Pancreas (tissue), 10 donors: ENCODE results near the gene KCNG2. TPM values are rescaled to one million over a fixed set of nuclear protein-coding genes. Genes with fewer than 3 reads are reported as not detected.
A peak's percentile ranks its signal among the peaks of the same experiment; 100 is the strongest.

Experiments
- ATAC-seq, 4 donors: fragments of 200-7000 bp; cut with Tn5 transposase; one replicate each; pipeline versions ENCODE4 v1.8.0 to v1.9.1; 2020; ENCODE audit warnings: mild to moderate bottlenecking in 4 of 4, moderate library complexity in 4 of 4
- DNase-seq, 6 donors: peaks; one replicate each; pipeline ENCODE4 v3.0.0-alpha.2; 2020
- FAIRE-seq: peaks from 2 replicates; lab custom pipeline; 2012; peaks lifted over from hg19 to GRCh38; lab: Jason Lieb, UNC
- H3K27ac ChIP-seq, 4 donors: fragments of 200-600 bp; sonication (generic); 1 replicate in 3 of 4; 2 replicates in 1 of 4; pipeline versions ENCODE4 v1.5.0 to v1.8.0; 2020
- H3K27me3 ChIP-seq, 4 donors: fragments of 200-600 bp; one replicate each; pipeline ENCODE4 v1.8.0; 2021
- H3K36me3 ChIP-seq, 3 donors: fragments of 200-600 bp; sonication (generic) in 1 of 3; one replicate each; pipeline versions ENCODE4 v1.5.0 to v1.8.0; 2020 to 2021
- H3K4me1 ChIP-seq, 3 donors: fragments of 200-600 bp; one replicate each; pipeline ENCODE4 v1.8.0; 2021
- H3K4me3 ChIP-seq, 4 donors: fragments of 200-600 bp; sonication (generic) in 2 of 4; one replicate each; pipeline versions ENCODE4 v1.5.0 to v1.8.0; 2020 to 2021
- H3K9me3 ChIP-seq, 4 donors: fragments of 200-600 bp; one replicate each; pipeline ENCODE4 v1.8.0; 2021
- CTCF ChIP-seq, 4 donors: fragments of 200-600 bp; sonication (generic) in 3 of 4; IDR thresholded peaks; one replicate each; pipeline versions ENCODE4 v1.5.0 to v1.8.0; 2021; ENCODE audit warnings: antibody characterized with exemption in 4 of 4
- WGBS, 2 donors: extraction: QIAGEN DNeasy Blood & Tissue Kit; methylation state at CpG; one replicate each; pipeline ENCODE4 v1.1.7; 2013; 5-methylcytosine and 5-hydroxymethylcytosine counted together
- intact Hi-C, 3 donors: fragments of 100-400 bp; cut with DNase I; formaldehyde crosslinking; loops; one replicate each; pipeline versions ENCODE4 v1.11.1 to v1.14.2; 2022
- polyA plus RNA-seq, 2 donors: library from polyadenylated mRNA; stranded (reverse); fragments of 200-250 nt; gene quantifications; one replicate each; pipeline ENCODE4 v1.2.3, GENCODE V29; 2013
- total RNA-seq, 6 donors: library from RNA; stranded (reverse); fragmentation: NEBNext Ultra II Directional in 4 of 6; extraction: Animal tissue kit (Norgen Biotek cat#: 25700) in 4 of 6; gene quantifications; one replicate each; pipeline versions ENCODE4 v1.2.1 to v1.2.4, GENCODE V29; 2021 to 2023
- donor health status: healthy with polysubstance abuse.
- donor health status: DM: no; HTN: no; CAD: no; lungs with moderate emphysema.
- donor health status: DM: no; HTN: no; CAD: no.
- donor health status: control.
- donor health status: control.
- donor health status: Bipolar disorder and iron deficiency.
- donor health status: DM: yes; HTN: yes; CAD: no.
- donor health status: DM: no; HTN: no; CAD: no.
- donor health status: DM: no; HTN: no; CAD: no.
- donor health status: DM: yes; HTN: yes; CAD: no.

KCNG2 gene
- total and polyA plus RNA-seq, 8 donors, result 0.12 to 0.22 (median 0.13) TPM; not detected in 5

- no peak for TF ChIP-seq CTCF (IDR thresholded peaks at IDR 0.05)
- H3K4me1 ChIP-seq, result peaks cover 7 to 18% (median 15%) of the 10 kb centered on the region in 3 donors
- no peak overlapping the region for H3K27ac ChIP-seq
- intact Hi-C loops, result no loop called here
- peaks cover 0 to 4% (median 0%) of the 10 kb centered on the region in 4 donors for H3K9me3 ChIP-seq
- H3K4me3 ChIP-seq, result no peak overlapping the region
- no peaks in the 10 kb centered on the region for H3K27me3 ChIP-seq
- WGBS, 2 donors, result 92 to 95% methylated on average over 11 of the region's 11 CpGs
- FAIRE-seq (no peak), ATAC-seq (no peak), DNase-seq (peak in 3 of 6 donors; percentile 2 to 35 (median 34))
- H3K36me3 ChIP-seq, result peaks cover 0 to 5% (median 0%) of the 10 kb centered on the region in 3 donors
These were observed 128.6 kb downstream of the KCNG2 start for GRCh38 chr18:79926306-79926705.

DNA sequence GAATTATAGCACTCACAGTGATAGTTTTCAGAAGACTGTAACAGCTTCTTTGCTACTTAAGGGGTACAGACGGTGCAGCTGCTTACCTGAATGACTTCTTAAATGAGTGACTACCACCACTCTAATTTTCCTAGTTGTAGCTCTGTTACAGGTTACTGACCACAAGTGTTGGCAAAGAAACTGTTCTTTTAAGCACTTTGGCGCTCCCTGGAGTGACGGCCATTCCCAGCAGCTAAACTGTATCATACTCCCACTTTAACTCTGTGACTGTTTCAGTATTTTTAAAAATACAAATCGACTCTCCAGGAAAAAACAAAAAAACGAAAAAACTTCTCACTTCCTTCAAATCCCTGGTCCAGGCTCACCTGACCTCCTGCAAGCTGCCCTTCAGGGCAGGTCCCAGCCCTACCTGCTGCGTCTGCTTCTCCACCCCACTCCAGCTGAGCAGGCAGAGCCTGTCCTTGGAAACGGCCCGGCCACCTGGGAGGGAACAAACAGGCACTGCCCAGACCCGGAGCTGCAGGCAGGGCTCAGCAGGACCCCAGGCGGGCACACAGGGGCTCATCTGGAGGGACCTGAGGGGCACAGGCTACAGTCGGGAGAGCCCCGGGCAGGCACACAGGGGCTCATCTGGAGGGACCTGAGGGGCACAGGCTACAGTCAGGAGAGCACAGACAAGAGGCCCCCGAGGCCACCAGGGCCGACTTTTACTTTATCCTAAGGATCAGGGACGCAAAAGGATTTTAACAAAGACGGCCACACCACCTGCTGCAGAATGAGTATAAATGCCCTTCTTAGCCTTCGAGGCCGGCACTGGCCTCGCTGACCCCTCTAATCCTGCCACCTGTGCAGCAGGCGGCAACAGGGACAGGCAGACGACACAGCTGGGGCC is 129.2 kb downstream of the KCNG2 start:
- TF ChIP-seq CTCF (IDR thresholded peaks at IDR 0.05), result no peak
- Histone ChIP-seq H3K4me1 (peaks cover 7 to 18% (median 15%) of the 10 kb centered on the region in 3 donors), H3K4me3 (no peak overlapping the region), H3K27ac (no peak overlapping the region), H3K9me3 (peaks cover 0 to 4% (median 0%) of the 10 kb centered on the region in 4 donors), H3K27me3 (no peaks in the 10 kb centered on the region), H3K36me3 (peaks cover 0 to 5% (median 0%) of the 10 kb centered on the region in 3 donors)
- intact Hi-C loops, result no loop called here
- DNase-seq (peak in 5 of 6 donors; percentile 45 to 80 (median 56)), ATAC-seq (peak in 2 of 4 donors; percentile 13 to 59), FAIRE-seq (no peak)
- 63 to 65% methylated on average over 21 of the region's 21 CpGs for WGBS, 2 donors

DNA sequence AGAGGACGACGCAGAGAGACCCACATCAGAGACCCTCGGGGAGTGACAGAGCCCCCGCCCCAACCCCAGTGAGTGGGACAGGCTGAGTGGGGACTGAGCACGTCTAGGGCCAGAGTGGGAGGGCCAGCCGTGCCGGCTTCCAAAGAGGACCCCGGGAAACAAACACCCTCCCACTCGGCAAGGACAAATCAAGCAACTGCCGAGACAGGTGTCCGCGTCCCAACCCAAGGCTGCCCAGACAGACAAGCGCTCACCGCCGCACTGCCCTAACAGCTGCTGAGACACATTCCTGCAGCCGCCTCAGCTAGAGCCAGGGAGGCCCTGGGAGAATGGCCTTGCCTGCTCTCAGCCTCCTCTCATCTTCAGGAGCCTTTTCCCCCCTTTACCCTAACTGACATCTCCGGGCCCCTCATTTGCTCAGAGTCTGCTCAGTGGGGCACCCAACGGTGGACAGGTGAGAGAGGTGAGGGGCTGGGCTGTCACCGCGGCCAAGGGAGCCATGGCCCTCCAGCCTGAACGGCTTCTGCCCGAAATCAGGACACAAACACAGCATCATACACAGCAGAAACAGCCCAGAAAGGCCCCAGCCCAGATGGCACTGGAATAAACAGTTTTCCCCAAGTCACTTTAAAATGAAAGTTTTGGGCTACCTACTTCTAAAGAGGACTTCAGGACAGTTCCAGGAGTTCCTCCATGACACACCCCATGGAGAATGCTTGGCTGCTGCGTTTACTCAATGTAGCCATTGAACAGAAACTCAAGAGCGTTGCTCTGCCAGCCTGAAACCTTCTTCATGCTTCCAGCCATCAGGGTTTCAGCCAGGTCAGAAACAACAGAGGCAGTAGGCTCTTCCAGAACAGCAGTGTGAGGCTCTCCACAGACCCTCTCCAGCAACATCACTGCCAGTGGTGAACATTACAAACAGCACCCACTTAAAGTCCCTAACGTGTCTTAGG is 130.1 kb downstream of the KCNG2 start:
- TF ChIP-seq CTCF (IDR thresholded peaks at IDR 0.05), result no peak
- Histone ChIP-seq H3K27ac (no peak overlapping the region), H3K9me3 (peaks cover 0 to 4% (median 0%) of the 10 kb centered on the region in 4 donors), H3K4me3 (no peak overlapping the region), H3K27me3 (no peaks in the 10 kb centered on the region), H3K4me1 (peaks cover 7 to 18% (median 15%) of the 10 kb centered on the region in 3 donors), H3K36me3 (peaks cover 0 to 5% (median 0%) of the 10 kb centered on the region in 3 donors)
- peak in 4 of 6 donors; percentile 4 to 73 (median 32) for DNase-seq
- FAIRE-seq, result no peak
- 86 to 90% methylated on average over 25 of the region's 25 CpGs for WGBS, 2 donors
- intact Hi-C loops, result no loop called here
- no peak for ATAC-seq

- Histone ChIP-seq H3K4me3 (no peak overlapping the region), H3K27ac (no peak overlapping the region), H3K4me1 (peaks cover 7 to 18% (median 15%) of the 10 kb centered on the region in 3 donors), H3K27me3 (no peaks in the 10 kb centered on the region), H3K9me3 (peaks cover 0 to 4% (median 0%) of the 10 kb centered on the region in 4 donors), H3K36me3 (peaks cover 0 to 5% (median 0%) of the 10 kb centered on the region in 3 donors)
- peak in 4 of 6 donors; percentile 1 to 44 (median 14) for DNase-seq
- no peak for FAIRE-seq
- intact Hi-C loops, result no loop called here
- ATAC-seq, result no peak
- TF ChIP-seq CTCF (IDR thresholded peaks at IDR 0.05), result no peak
- WGBS, 2 donors, result 97 to 100% methylated on average over 9 of the region's 9 CpGs
These were observed 130.8 kb downstream of the KCNG2 start for GRCh38 chr18:79928563-79928960.
